HepG2 (cell line): Measurements from ENCODE around the gene SATB1. TPM values are rescaled to one million over a fixed set of nuclear protein-coding genes. Genes with fewer than 3 reads are reported as not detected.
A peak's percentile ranks its signal among the peaks of the same experiment; 100 is the strongest.

Experiments
- ATAC-seq: fragments of 200-7000 bp; cut with Tn5 transposase; 3 replicates; pipeline ENCODE4 v1.9.1; 2020; ENCODE audit warnings: mild to moderate bottlenecking, moderate library complexity
- BruUV-seq: library from RNA; stranded (reverse); fragments of 400-500 nt; replicated peaks from 2 replicates; lab custom pipeline; 2021; lab: Mats Ljungman, UMichigan
- CTCF ChIA-PET: fragments of 300-600 bp; formaldehyde crosslinking; extraction: SDS; loops from one replicate; lab custom pipeline; 2021; ENCODE audit warnings: low total read pairs, inconsistent platforms, low intra/inter-chr PET ratio; lab: Yijun Ruan, JAX
- POLR2A ChIA-PET: fragments of 350-600 bp; sonication (Branson Sonifier 250); formaldehyde crosslinking; loops from one replicate; lab custom pipeline; 2020; ENCODE audit warnings: antibody characterized with exemption, inconsistent platforms; lab: Yijun Ruan, JAX
- DNase-seq: peaks from one replicate; pipeline ENCODE4 v3.0.0-alpha.2; 2015; ENCODE audit warnings: low spot score
- FAIRE-seq: peaks from 3 replicates; lab custom pipeline; 2011; peaks lifted over from hg19 to GRCh38; lab: Jason Lieb, UNC
- H2AFZ ChIP-seq: one replicate; pipeline ENCODE4 v1.6.1; 2011; ENCODE audit warnings: low read length, inconsistent platforms
- H3K27ac ChIP-seq: fragments of 300-600 bp; 3 replicates; pipeline ENCODE4 v1.8.0; 2011; ENCODE audit warnings: mixed run types, mild to moderate bottlenecking, mixed read lengths, low read length, inconsistent platforms; ENCODE audit not compliant: insufficient read depth; ENCODE audit errors: extremely low read length
- H3K27me3 ChIP-seq, 2 experiments: fragments of 200-600 bp in 1 of 2; 2 replicates in 1 of 2; 3 replicates in 1 of 2; pipeline versions ENCODE4 v1.6.0 to v1.8.0; 2011; ENCODE audit warnings: low read length in 2 of 2, mild to moderate bottlenecking in 2 of 2, moderate library complexity in 2 of 2, inconsistent platforms in 1 of 2; ENCODE audit not compliant: insufficient read depth in 2 of 2, control insufficient read depth in 1 of 2
- H3K36me3 ChIP-seq, 2 experiments: fragments of 200-600 bp in 1 of 2; replicated peaks in 1 of 2; 2 replicates in 1 of 2; 3 replicates in 1 of 2; pipeline versions ENCODE4 v1.5.1 to v1.8.0; 2011; ENCODE audit warnings: low read length in 2 of 2, inconsistent platforms in 1 of 2; ENCODE audit not compliant: insufficient read depth in 2 of 2, control insufficient read depth in 1 of 2
- H3K4me1 ChIP-seq: 2 replicates; pipeline ENCODE4 v1.5.1; 2012; ENCODE audit warnings: low read length, inconsistent platforms; ENCODE audit not compliant: insufficient read depth
- H3K4me2 ChIP-seq: 2 replicates; pipeline ENCODE4 v1.6.0; 2011; ENCODE audit warnings: low read depth, low read length, inconsistent platforms
- H3K4me3 ChIP-seq, 3 experiments: fragments of 200-600 bp in 1 of 3; sonication (generic), shearing (Covaris generic) in 1 of 3; replicated peaks in 1 of 3; 2 replicates each; pipeline ENCODE4 v1.5.1; 2011 to 2016; ENCODE audit warnings: low read length in 3 of 3, inconsistent platforms in 2 of 3, low read depth in 2 of 3, mild to moderate bottlenecking in 2 of 3, control low read depth in 1 of 3, mixed read lengths in 1 of 3; ENCODE audit not compliant: insufficient read depth in 1 of 3
- H3K79me2 ChIP-seq: one replicate; pipeline ENCODE4 v1.6.1; 2011; ENCODE audit warnings: low read length, inconsistent platforms; ENCODE audit not compliant: insufficient read depth
- H3K9ac ChIP-seq: 2 replicates; pipeline ENCODE4 v1.6.0; 2011; ENCODE audit warnings: mild to moderate bottlenecking, low read depth, low read length, inconsistent platforms; ENCODE audit not compliant: insufficient read depth
- H3K9me3 ChIP-seq: 2 replicates; pipeline ENCODE4 v1.5.1; 2012; ENCODE audit warnings: mild to moderate bottlenecking, low read length
- H4K20me1 ChIP-seq: 2 replicates; pipeline ENCODE4 v1.6.0; 2011; ENCODE audit warnings: inconsistent platforms, mild to moderate bottlenecking, low read length, moderate library complexity; ENCODE audit not compliant: insufficient read depth
- AGO2 ChIP-seq: fragments of 200-400 bp; formaldehyde crosslinking; optimal IDR thresholded peaks from 2 replicates; pipeline ENCODE3; 2017; ENCODE audit warnings: mild to moderate bottlenecking, low read depth, low read length, moderate library complexity
- FOSL2 ChIP-seq: sonication (generic); formaldehyde crosslinking; IDR thresholded peaks from 2 replicates; pipeline ENCODE4 v1.4.0; 2020; ENCODE audit warnings: missing genetic modification reagents
- MAFK ChIP-seq, 2 experiments: IDR thresholded peaks in 1 of 2; conservative IDR thresholded peaks in 1 of 2; 2 replicates each; pipeline ENCODE4 v1.6.1; 2011; ENCODE audit warnings: improper control_type of control experiment in 2 of 2, low read length in 2 of 2
- ZNF773 ChIP-seq: sonication (generic); formaldehyde crosslinking; IDR thresholded peaks from 2 replicates; pipeline ENCODE4 v1.4.0; 2020; ENCODE audit warnings: missing genetic modification reagents, borderline replicate concordance
- WGBS: methylation state at CpG from one replicate; pipeline ENCODE4 v1.1.6; 2017; ENCODE audit warnings: low lambda C conversion rate; 5-methylcytosine and 5-hydroxymethylcytosine counted together
- in situ Hi-C: cut with HindIII; loops from 2 replicates; pipeline ENCODE4 v1.10.0; 2017; ENCODE audit warnings: low pct_unique_long_range_greater_than_20kb; ENCODE audit not compliant: extremely low pct_ligation_motif_present
- intact Hi-C: fragments of 100-400 bp; cut with micrococcal nuclease; formaldehyde crosslinking; loops from one replicate; pipeline ENCODE4 v1.10.0; 2022; ENCODE audit not compliant: unreplicated experiment
- polyA plus RNA-seq, 8 experiments: library from polyadenylated mRNA; depleted of rRNA in 3 of 8; stranded (reverse) in 7 of 8; unstranded in 1 of 8; fragments of >200 nt; fragmentation: Illumina TruSeq in 4 of 8; extraction: Trizol in 4 of 8; gene quantifications; 2 replicates each; pipeline versions ENCODE4 v1.2.1 to v1.2.3, GENCODE V29; 2011 to 2016; ENCODE audit warnings: low read depth in 4 of 8, missing spikeins in 1 of 8, mixed read lengths in 1 of 8; ENCODE audit not compliant: insufficient read depth in 1 of 8
- total RNA-seq, 5 experiments: library from RNA; depleted of rRNA; stranded (reverse); fragments of >200 nt; fragmentation: Illumina TruSeq; extraction: Trizol; gene quantifications; 2 replicates each; pipeline ENCODE4 v1.2.3, GENCODE V29; 2016; ENCODE audit warnings: low read depth in 1 of 5
- TF ChIP-seq, protein P1 (sequence below): sonication (generic); formaldehyde crosslinking; IDR thresholded peaks from 2 replicates; pipeline ENCODE4 v1.4.0; 2020; ENCODE audit warnings: missing genetic modification reagents

Gene SATB1
- total and polyA plus RNA-seq, 2 of the 13 experiments (the other 11 are each of a cell fraction or from before 2014, with no cell fraction given), result 0.03 TPM; not detected in 1

DNA sequence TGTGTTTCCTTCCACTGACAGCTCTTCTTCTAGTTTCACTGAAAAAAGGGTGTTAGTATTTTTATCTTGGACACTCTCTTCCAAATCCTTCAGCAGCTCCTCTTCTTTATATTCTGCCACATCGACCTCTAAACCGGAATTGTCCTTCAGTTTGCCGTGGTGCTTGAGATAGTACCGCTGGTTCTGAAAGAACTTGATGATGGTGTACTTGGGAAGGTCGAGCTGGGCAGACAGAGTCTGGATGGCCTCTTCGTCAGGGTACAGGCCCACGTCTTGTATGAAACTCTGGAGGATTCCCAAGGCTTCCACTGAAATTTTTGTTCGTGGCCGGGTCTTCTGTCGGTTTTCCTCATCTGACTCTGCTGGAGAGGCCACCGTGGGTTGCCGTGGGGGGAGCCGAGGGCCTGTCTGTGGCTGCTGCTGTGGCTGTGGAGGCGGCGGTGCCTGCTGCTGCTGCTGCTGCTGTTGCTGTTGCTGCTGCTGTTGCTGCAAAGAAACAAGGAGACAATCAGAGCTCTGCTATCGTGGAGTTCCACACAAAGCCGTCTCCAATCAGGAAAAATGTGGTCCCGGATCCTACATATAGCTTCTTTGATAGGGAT lies 75.8 kb downstream of the SATB1 start (continued):
- TF ChIP-seq, protein P1, sequence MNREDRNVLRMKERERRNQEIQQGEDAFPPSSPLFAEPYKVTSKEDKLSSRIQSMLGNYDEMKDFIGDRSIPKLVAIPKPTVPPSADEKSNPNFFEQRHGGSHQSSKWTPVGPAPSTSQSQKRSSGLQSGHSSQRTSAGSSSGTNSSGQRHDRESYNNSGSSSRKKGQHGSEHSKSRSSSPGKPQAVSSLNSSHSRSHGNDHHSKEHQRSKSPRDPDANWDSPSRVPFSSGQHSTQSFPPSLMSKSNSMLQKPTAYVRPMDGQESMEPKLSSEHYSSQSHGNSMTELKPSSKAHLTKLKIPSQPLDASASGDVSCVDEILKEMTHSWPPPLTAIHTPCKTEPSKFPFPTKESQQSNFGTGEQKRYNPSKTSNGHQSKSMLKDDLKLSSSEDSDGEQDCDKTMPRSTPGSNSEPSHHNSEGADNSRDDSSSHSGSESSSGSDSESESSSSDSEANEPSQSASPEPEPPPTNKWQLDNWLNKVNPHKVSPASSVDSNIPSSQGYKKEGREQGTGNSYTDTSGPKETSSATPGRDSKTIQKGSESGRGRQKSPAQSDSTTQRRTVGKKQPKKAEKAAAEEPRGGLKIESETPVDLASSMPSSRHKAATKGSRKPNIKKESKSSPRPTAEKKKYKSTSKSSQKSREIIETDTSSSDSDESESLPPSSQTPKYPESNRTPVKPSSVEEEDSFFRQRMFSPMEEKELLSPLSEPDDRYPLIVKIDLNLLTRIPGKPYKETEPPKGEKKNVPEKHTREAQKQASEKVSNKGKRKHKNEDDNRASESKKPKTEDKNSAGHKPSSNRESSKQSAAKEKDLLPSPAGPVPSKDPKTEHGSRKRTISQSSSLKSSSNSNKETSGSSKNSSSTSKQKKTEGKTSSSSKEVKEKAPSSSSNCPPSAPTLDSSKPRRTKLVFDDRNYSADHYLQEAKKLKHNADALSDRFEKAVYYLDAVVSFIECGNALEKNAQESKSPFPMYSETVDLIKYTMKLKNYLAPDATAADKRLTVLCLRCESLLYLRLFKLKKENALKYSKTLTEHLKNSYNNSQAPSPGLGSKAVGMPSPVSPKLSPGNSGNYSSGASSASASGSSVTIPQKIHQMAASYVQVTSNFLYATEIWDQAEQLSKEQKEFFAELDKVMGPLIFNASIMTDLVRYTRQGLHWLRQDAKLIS, result no peak
- no peak for TF ChIP-seq AGO2

DNA sequence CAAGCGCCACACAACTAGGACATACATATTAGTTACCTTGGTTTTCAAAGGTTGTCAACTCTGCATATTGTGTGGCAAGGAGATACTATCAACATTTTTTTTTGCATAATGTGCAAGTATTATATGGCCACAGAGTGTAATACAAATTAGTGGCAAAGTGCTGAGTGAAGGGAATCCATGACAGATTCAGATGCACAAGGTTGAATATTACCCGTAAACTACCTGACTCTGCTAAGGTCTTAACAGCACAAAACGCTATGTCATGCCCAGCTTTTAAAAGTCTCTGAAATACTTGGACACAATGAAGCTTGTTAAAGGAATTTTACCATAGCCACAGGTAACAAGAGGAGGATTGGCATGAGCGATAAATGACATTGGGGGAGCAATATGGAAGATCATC lies 79.0 kb downstream of the SATB1 start:
- H3K9ac ChIP-seq, result no peak overlapping the region
- in situ Hi-C loops (no loop called here), intact Hi-C loops (no loop called here)
- BruUV-seq, result no TSS peak
- no peak overlapping the region for H3K4me3 ChIP-seq
- H3K9me3 ChIP-seq, result no peaks in the 10 kb centered on the region
- no peak for FAIRE-seq
- no peak for DNase-seq
- no peak for ATAC-seq
- 25% methylated on average over 4 of the region's 4 CpGs for WGBS
- peaks cover 0 to 10% of the 10 kb centered on the region in 2 experiments; a peak in 1 of 5 replicates for H3K27me3 ChIP-seq
- no peaks in the 10 kb centered on the region for H4K20me1 ChIP-seq
- no peaks in the 10 kb centered on the region for H3K79me2 ChIP-seq
- TF ChIP-seq ZNF773 (CRISPR knock-in tag), result no peak
- TF ChIP-seq MAFK (conservative IDR thresholded peaks at IDR 0.05 in 1 of 2, IDR thresholded peaks at IDR 0.05 in 1 of 2; ENCODE audit: low read length in 2 of 2), result peak in 1 of 2 experiments; percentile 22; a peak in 1 of 4 replicates
- no peak for TF ChIP-seq FOSL2 (CRISPR knock-in tag)
- no peaks in the 10 kb centered on the region for H3K4me1 ChIP-seq
- no peak overlapping the region for H3K4me2 ChIP-seq
- H3K27ac ChIP-seq, result no peak overlapping the region
- ChIA-PET CTCF (no interaction called here), POLR2A (no interaction called here)
- H2AFZ ChIP-seq, result no peak overlapping the region
- H3K36me3 ChIP-seq, result no peaks in the 10 kb centered on the region
